Muscle layer of colon (tissue), 2 donors: ENCODE results near the gene C1QTNF6.

ENCODE experiments used
- H3K27ac ChIP-seq: one replicate; pipeline ENCODE4 v1.7.0; 2013; ENCODE audit warnings: low read depth, mild to moderate bottlenecking, low read length, moderate library complexity
- H3K27me3 ChIP-seq, 2 donors: one replicate each; pipeline ENCODE4 v1.7.0; 2013; ENCODE audit warnings: low read length in 2 of 2, mild to moderate bottlenecking in 2 of 2; ENCODE audit not compliant: insufficient read depth in 2 of 2, control insufficient read depth in 1 of 2
- H3K36me3 ChIP-seq: one replicate; pipeline ENCODE4 v1.7.0; 2013; ENCODE audit warnings: mild to moderate bottlenecking, low read length; ENCODE audit not compliant: insufficient read depth
- H3K4me1 ChIP-seq: one replicate; pipeline ENCODE4 v1.7.0; 2013; ENCODE audit warnings: mild to moderate bottlenecking, low read length; ENCODE audit not compliant: insufficient read depth
- H3K4me3 ChIP-seq, 2 donors: one replicate each; pipeline ENCODE4 v1.7.0; 2013; ENCODE audit warnings: low read length in 2 of 2, low read depth in 1 of 2, mild to moderate bottlenecking in 1 of 2, moderate library complexity in 1 of 2
- H3K9ac ChIP-seq: one replicate; pipeline ENCODE4 v1.7.0; 2013; ENCODE audit warnings: low read length
- H3K9me3 ChIP-seq: one replicate; pipeline ENCODE4 v1.7.0; 2013; ENCODE audit warnings: mild to moderate bottlenecking, low read length
- donor health status: abdominal sarcoma.
- donor health status: Adenocarcinoma of cecum.

C1QTNF6 gene

DNA sequence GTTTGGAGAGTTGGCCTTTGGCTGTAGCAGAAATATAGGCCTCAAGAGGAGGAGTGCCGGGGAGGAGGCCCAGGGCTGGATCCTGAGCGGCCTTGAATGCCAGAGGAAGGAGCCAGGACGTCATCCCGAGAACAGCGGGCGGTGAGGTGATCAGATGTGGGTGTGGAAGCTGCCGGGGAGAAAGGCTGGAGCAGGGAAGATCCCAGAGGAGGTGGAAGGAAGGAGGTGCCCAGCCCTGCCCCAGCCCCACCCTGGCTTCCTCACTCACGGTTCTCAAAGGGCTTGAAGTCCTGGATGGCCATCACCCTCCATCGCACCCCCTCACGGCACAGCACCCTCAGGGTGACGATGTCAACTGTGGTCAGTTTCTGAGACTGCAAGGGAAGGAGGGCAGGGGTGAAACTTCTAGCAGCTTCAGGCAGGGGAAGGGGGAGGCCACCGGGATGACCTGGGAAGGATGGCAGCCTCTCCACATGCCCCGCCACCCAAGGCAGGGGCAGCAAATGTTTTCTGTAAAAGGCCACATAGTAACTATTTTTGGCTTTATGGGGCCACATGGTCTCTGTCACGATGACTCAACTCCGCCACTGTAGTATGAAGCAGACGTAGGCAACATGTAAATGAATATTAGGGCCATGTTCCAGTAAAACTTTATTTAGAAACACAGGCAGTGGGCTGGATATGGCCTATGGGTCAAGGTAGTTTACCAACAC, 49.0 kb downstream of the C1QTNF6 start:
- no peaks in the 10 kb centered on the region for H3K27me3 ChIP-seq
- no peak overlapping the region for H3K27ac ChIP-seq
- H3K9ac ChIP-seq: no peak overlapping the region
- no peaks in the 10 kb centered on the region for H3K9me3 ChIP-seq
- no peaks in the 10 kb centered on the region for H3K4me1 ChIP-seq
- no peaks in the 10 kb centered on the region for H3K36me3 ChIP-seq
- H3K4me3 ChIP-seq: no peak overlapping the region

DNA sequence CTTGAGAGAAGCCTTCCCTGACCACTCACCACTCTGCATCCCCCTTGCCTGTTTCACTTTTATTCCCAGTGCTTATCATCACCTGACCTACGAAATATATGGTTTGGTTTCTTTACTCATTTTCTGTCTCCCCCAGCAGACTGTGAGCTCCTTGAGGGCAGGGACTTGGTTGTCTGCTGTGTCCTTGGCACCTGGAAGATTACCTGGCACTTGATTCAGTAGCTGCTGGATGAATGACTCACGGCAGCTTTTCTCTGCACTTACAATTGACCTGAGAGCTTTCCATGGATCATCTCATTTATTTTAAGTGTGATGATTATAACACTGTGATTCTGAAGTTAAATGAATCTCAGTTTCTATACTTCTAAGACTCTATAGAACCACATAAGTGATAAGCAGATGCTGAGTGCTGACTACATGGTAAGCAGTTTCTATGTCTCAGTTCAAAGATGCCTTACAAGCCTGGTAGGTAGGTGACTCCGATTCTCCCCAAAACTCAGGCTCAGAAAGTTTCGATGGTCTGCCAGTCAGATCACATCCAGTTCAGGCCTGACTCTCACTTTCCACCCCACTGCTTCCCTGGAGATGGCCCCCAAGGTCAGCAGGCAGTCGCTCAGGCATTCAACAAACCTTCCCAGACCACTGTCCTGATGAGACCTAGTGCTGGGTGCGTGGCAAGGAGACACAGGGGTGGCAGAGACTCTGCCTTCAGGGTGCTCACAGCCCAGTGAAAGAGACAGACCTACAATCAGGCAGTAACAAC, 50.0 kb downstream of the C1QTNF6 start:
- no peaks in the 10 kb centered on the region for H3K4me1 ChIP-seq
- no peaks in the 10 kb centered on the region for H3K9me3 ChIP-seq
- H3K9ac ChIP-seq: no peak overlapping the region
- no peaks in the 10 kb centered on the region for H3K36me3 ChIP-seq
- H3K27ac ChIP-seq: no peak overlapping the region
- no peak overlapping the region for H3K4me3 ChIP-seq
- H3K27me3 ChIP-seq: no peaks in the 10 kb centered on the region

DNA sequence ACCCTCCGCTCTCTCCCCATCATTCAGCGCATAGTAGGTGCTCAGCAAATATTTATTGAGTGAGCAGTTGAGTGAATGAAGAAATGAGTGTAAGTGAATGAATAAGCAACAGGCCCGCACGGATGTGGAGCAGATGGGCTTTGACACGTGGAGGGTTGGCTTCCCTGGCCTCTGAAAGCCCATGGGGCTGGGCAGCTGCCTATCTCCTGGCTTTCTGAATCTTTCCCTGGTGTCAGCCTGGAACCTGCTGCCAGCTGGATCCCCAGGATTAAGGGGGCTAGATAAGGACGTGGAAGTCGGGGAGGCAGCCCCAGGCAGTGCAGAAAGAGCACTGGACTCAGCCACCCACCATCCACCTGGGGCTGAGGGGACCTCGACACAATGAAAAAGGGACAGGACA, 50.9 kb downstream of the C1QTNF6 start:
- H3K9ac ChIP-seq: no peak overlapping the region
- no peaks in the 10 kb centered on the region for H3K36me3 ChIP-seq
- no peak overlapping the region for H3K27ac ChIP-seq
- H3K27me3 ChIP-seq: no peaks in the 10 kb centered on the region
- no peak overlapping the region for H3K4me3 ChIP-seq
- no peaks in the 10 kb centered on the region for H3K9me3 ChIP-seq
- no peaks in the 10 kb centered on the region for H3K4me1 ChIP-seq

DNA sequence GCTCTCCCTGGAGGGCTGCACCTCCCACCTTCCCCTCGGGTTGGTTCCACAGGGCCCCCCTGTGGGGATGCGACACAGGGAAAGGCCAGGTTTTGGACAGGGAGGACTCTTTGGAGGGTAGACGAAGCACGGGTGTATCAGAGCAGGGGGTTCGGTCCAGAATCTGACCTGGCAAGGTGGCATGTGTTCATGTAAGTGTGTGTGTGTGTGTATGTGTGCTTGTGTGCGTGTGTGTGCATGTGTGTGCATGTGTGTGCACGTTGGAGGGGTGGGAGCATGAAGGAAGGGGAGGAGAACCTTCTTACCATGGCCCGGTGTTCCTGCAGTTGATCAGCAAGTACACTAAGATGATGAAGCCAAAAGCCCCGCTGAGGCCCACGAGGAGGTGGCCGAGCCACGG, 53.0 kb downstream of the C1QTNF6 start:
- no peaks in the 10 kb centered on the region for H3K36me3 ChIP-seq
- H3K4me1 ChIP-seq: no peaks in the 10 kb centered on the region
- H3K9ac ChIP-seq: no peak overlapping the region
- no peak overlapping the region for H3K27ac ChIP-seq
- no peaks in the 10 kb centered on the region for H3K9me3 ChIP-seq
- no peak overlapping the region for H3K4me3 ChIP-seq
- no peaks in the 10 kb centered on the region for H3K27me3 ChIP-seq

DNA sequence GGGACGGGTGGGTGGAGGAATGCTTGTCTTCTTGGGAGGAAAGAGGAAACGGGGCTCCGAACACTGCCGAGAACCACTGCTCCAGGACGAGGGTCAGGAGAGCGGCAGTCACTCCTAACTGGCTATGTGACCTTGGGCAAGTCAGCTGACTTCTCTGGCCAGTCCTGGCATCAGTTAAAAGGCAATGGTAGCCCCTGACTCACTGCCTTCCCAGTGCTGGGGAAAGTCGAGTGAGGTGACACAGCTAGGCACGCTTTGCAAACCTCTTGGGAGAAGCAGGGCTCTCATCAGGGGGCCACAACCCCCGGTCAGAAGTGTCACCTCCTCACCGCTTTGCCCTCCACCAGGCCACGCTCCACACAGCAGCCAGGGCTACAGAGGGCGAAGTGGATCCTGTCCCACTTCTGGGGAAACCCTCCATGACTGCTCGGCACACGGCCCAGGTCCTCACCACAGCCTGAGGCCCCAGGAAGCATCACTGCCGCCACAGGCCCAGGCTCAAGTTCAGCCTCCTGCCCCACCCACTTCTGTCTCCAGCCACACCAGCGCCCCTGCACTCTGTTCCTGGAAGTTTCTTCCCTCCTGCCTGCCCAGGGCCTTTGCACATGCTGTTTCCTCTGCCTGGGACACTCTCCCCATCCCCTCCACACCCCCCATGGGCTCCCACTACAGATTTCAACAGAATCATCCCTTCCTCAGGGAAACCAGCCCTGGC, 54.6 kb downstream of the C1QTNF6 start:
- no peaks in the 10 kb centered on the region for H3K9me3 ChIP-seq
- H3K27me3 ChIP-seq: no peaks in the 10 kb centered on the region
- no peak overlapping the region for H3K4me3 ChIP-seq
- H3K9ac ChIP-seq: no peak overlapping the region
- no peaks in the 10 kb centered on the region for H3K4me1 ChIP-seq
- H3K27ac ChIP-seq: no peak overlapping the region
- H3K36me3 ChIP-seq: no peaks in the 10 kb centered on the region

DNA sequence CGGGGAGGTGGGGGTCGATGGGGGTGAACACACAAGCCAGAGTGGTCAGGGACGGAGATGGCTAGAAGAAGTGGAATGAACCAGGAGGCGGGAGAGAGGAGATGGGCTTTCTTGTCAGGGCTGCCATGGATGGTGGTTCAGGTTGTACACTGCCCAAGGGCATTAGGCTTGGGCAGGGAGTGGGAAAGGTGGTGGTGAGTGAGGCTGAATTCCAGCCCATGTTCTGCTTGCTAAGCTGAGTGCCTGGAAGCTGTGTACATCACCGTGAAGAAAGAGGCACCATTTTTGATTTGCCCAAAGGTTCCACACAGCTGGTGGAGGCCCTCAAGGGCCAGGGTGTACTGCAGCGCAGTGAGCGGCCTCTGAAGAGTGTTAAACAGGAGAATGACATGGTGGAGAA, 55.3 kb downstream of the C1QTNF6 start:
- H3K36me3 ChIP-seq: no peaks in the 10 kb centered on the region
- no peaks in the 10 kb centered on the region for H3K4me1 ChIP-seq
- no peaks in the 10 kb centered on the region for H3K9me3 ChIP-seq
- H3K4me3 ChIP-seq: no peak overlapping the region
- no peaks in the 10 kb centered on the region for H3K27me3 ChIP-seq
- H3K9ac ChIP-seq: no peak overlapping the region
- H3K27ac ChIP-seq: no peak overlapping the region
